Measurements from ENCODE around the gene ORAI1. TPM values are rescaled to one million over a fixed set of nuclear protein-coding genes. Genes with fewer than 3 reads are reported as not detected.

ORAI1 gene
- total RNA-seq, 3 donors from 2014 or later: 8.2 to 17.6 (median 13.6) TPM

- H3K4me3 ChIP-seq: no peak overlapping the region
- DNase-seq (no peak), ATAC-seq (no peak)
- H3K9me3 ChIP-seq: no peaks in the 10 kb centered on the region
- intact Hi-C loops (cut with DNase I, micrococcal nuclease): loop anchor here in 1 of 2 donors (10.0 kb wide), 1 partner anchor 46 kb away; no protein-coding TSS in a partner anchor
- no peaks in the 10 kb centered on the region for H3K36me3 ChIP-seq (ENCODE audit: low read depth)
- TF ChIP-seq, protein P1, sequence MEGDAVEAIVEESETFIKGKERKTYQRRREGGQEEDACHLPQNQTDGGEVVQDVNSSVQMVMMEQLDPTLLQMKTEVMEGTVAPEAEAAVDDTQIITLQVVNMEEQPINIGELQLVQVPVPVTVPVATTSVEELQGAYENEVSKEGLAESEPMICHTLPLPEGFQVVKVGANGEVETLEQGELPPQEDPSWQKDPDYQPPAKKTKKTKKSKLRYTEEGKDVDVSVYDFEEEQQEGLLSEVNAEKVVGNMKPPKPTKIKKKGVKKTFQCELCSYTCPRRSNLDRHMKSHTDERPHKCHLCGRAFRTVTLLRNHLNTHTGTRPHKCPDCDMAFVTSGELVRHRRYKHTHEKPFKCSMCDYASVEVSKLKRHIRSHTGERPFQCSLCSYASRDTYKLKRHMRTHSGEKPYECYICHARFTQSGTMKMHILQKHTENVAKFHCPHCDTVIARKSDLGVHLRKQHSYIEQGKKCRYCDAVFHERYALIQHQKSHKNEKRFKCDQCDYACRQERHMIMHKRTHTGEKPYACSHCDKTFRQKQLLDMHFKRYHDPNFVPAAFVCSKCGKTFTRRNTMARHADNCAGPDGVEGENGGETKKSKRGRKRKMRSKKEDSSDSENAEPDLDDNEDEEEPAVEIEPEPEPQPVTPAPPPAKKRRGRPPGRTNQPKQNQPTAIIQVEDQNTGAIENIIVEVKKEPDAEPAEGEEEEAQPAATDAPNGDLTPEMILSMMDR (IDR thresholded peaks at IDR 0.05): no peak
- peaks cover 6% of the 10 kb centered on the region for H3K4me1 ChIP-seq (ENCODE audit: low read depth)
Measured at GRCh38 chr12:121620333-121620891, 5.9 kb upstream of the ORAI1 start.

DNA sequence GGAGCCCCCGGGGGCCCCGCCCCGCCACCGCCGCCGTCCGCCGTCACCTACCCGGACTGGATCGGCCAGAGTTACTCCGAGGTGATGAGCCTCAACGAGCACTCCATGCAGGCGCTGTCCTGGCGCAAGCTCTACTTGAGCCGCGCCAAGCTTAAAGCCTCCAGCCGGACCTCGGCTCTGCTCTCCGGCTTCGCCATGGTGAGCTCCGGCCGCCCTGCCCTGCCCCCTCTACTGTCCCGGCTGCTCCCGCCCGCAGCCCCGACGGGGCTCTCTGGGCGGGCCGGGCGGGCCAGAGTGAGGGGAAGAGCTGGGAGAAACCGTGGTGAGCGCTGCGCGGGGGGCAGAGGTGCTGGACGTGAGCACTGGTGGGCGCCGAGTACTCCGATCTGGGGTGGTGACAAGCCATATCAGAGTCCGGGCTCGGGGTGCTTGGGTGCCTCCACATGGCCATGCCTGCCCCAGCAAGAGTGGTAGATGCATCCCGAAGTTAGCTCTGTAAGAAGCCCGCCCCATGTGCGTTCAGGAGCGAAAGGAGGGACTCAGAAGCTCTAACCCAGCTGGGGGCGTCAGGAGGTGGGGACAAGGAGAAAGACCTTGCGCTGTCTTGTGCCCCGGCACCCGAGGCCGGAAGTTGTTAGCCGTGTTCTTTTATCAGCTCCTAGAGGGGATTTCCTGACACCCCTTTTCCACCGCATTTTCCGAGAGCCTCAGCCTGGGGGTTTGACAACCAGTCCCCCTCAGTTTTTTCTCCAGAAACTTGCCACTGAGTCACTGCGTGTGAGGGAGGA lies 717 bp downstream of the ORAI1 start:
- peak; percentile 69 to 81 (median 78) for DNase-seq
- Histone ChIP-seq H3K4me1 (ENCODE audit: low read depth) (peaks cover 34% of the 10 kb centered on the region), H3K4me3 (peak overlapping the region; percentile 48), H3K36me3 (ENCODE audit: low read depth) (no peaks in the 10 kb centered on the region), H3K9me3 (no peaks in the 10 kb centered on the region)
- intact Hi-C loops (cut with DNase I, micrococcal nuclease): loop anchor here in 1 of 2 donors (10.0 kb wide), 1 partner anchor 52 kb away; no protein-coding TSS in a partner anchor
- ATAC-seq: peak; percentile 55
- TF ChIP-seq, protein P1 (IDR thresholded peaks at IDR 0.05): no peak

DNA sequence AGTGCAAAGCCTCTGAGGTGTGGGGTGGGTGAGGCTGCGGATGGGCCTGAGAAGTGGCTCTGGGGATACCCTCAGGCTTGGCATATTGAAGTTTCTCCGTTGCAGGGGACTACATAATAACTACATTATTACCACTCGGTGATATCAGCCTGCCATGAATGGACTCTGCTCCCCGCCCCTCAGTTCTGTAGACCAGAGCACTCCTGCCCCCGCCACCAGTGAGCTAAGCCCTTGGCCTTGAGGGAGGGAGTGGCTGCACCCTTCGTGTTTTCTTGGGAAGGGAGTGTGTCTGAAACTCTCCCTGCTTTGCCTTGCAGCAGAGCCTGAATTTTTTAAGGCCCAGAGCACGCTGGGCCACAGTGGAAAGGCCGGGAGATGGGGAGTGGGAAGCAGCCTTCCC lies 1.7 kb downstream of the ORAI1 start:
- TF ChIP-seq, protein P1 (IDR thresholded peaks at IDR 0.05): no peak
- no peak for ATAC-seq
- H3K4me3 ChIP-seq: no peak overlapping the region
- no peaks in the 10 kb centered on the region for H3K36me3 ChIP-seq (ENCODE audit: low read depth)
- intact Hi-C loops (cut with DNase I, micrococcal nuclease): loop anchor here in 1 of 2 donors (10.0 kb wide), 1 partner anchor 53 kb away; no protein-coding TSS in a partner anchor
- H3K4me1 ChIP-seq (ENCODE audit: low read depth): peaks cover 42% of the 10 kb centered on the region
- peak in 2 of 3 donors; percentile 49 to 72 for DNase-seq
- H3K9me3 ChIP-seq: no peaks in the 10 kb centered on the region

DNA sequence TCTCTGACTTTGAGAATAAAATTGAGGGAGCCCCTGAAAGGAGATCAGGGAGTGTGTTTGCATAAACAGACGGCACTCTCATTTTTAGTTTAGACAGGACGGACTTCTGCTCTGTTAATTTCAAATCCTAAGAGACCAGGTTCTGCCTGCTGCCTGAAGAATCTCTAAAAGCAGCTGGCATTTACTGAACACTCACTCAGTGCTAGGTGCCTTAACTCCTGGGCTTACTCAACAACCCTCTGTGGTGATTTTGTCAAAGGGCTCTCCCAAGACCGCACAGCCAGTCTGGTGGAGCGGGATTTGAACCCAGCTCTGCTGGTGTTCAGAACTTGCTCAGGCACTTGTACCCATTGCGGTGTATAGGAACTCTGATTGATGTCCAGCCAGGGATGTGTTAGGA lies 2.2 kb downstream of the ORAI1 start:
- no peak overlapping the region for H3K4me3 ChIP-seq
- no peaks in the 10 kb centered on the region for H3K9me3 ChIP-seq
- H3K36me3 ChIP-seq (ENCODE audit: low read depth): no peaks in the 10 kb centered on the region
- intact Hi-C loops (cut with DNase I, micrococcal nuclease): loop anchor here in 1 of 2 donors (10.0 kb wide), 1 partner anchor 54 kb away; no protein-coding TSS in a partner anchor
- TF ChIP-seq, protein P1 (IDR thresholded peaks at IDR 0.05): no peak
- peaks cover 45% of the 10 kb centered on the region for H3K4me1 ChIP-seq (ENCODE audit: low read depth)
- no peak for DNase-seq
- no peak for ATAC-seq

DNA sequence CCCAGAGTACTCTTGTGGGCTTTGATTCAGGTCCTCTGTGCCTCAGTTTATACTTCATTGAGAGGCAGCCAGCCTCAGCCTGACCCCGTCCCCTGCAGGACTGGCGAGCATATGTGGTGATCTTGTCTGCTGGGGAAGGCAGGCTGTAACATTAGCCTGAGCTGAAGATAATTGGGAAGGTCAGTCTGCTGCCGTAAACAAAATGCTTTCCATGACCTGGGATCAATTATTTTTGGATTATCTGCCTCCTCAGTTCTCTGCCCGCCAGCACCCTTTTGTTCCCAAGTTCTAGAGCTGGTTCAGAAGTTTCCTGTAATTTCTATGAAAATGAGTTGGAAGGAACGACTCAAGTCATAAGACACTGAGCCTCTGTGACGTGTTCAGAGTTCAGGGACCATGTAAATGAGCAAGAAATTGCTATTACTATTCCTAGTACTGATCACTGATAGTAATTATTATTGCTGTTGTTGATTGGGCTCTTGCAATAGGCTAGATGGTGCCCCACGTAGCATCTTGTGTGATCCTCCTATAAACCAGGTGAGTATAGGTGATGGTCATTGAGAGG lies 4.5 kb downstream of the ORAI1 start:
- intact Hi-C loops (cut with DNase I, micrococcal nuclease): no loop called here
- H3K9me3 ChIP-seq: no peaks in the 10 kb centered on the region
- no peak overlapping the region for H3K4me3 ChIP-seq
- TF ChIP-seq, protein P1 (IDR thresholded peaks at IDR 0.05): no peak
- no peaks in the 10 kb centered on the region for H3K36me3 ChIP-seq (ENCODE audit: low read depth)
- DNase-seq: no peak
- no peak for ATAC-seq
- peaks cover 39% of the 10 kb centered on the region for H3K4me1 ChIP-seq (ENCODE audit: low read depth)
